Measurements from ENCODE around the gene TAF1D.

- TF ChIP-seq, protein P1, sequence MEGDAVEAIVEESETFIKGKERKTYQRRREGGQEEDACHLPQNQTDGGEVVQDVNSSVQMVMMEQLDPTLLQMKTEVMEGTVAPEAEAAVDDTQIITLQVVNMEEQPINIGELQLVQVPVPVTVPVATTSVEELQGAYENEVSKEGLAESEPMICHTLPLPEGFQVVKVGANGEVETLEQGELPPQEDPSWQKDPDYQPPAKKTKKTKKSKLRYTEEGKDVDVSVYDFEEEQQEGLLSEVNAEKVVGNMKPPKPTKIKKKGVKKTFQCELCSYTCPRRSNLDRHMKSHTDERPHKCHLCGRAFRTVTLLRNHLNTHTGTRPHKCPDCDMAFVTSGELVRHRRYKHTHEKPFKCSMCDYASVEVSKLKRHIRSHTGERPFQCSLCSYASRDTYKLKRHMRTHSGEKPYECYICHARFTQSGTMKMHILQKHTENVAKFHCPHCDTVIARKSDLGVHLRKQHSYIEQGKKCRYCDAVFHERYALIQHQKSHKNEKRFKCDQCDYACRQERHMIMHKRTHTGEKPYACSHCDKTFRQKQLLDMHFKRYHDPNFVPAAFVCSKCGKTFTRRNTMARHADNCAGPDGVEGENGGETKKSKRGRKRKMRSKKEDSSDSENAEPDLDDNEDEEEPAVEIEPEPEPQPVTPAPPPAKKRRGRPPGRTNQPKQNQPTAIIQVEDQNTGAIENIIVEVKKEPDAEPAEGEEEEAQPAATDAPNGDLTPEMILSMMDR (IDR thresholded peaks at IDR 0.05; ENCODE audit: low read length) = no peak
- TF ChIP-seq EZH2 (IDR thresholded peaks at IDR 0.05; ENCODE audit: borderline replicate concordance, low read length) = no peak
These were observed 54.5 kb downstream of the TAF1D start for GRCh38 chr11:93686812-93687211.

All from OCI-LY1 (cell line).